ENCODE measurements around the gene POLD2. TPM values are rescaled to one million over a fixed set of nuclear protein-coding genes. Genes with fewer than 3 reads are reported as not detected.

The POLD2 gene
- total and polyA plus RNA-seq, 2 of the 8 experiments (the other 6 are each of a cell fraction or from before 2014, with no cell fraction given), result 148 to 214 TPM

GRCh38 chr7:44138698-44139097, 15.3 kb upstream of the POLD2 start:
- Histone ChIP-seq H2BK12ac (ENCODE audit: low read depth, low read length) (no peak overlapping the region), H3K4me2 (ENCODE audit: insufficient read depth in 1 of 2, low read depth in 2 of 2, low read length in 2 of 2) (no peak overlapping the region), H3K23ac (ENCODE audit: insufficient read length) (no peak overlapping the region), H3K4ac (replicated peaks; ENCODE audit: insufficient read length, low read depth, low read length) (no peak overlapping the region), H4K20me1 (replicated peaks in 1 of 2; ENCODE audit: control insufficient read depth in 1 of 2, insufficient read depth in 2 of 2, low read length in 2 of 2) (peaks cover 0 to 2% of the 10 kb centered on the region in 2 experiments), H2BK15ac (ENCODE audit: low read length) (no peak overlapping the region), H3K79me2 (ENCODE audit: control insufficient read depth in 1 of 2, insufficient read depth in 2 of 2, low read length in 2 of 2) (no peaks in the 10 kb centered on the region), H3K56ac (replicated peaks; ENCODE audit: insufficient read length, low read depth, low read length) (no peak overlapping the region), H2AK5ac (ENCODE audit: low read depth, low read length) (no peak overlapping the region), H3K4me3 (ENCODE audit: extremely low read depth in 1 of 4, insufficient read depth in 2 of 4, low read depth in 3 of 4, low read length in 4 of 4) (no peak overlapping the region), H4K8ac (ENCODE audit: extremely low read depth, insufficient read depth, low read length) (no peak overlapping the region), H4K5ac (ENCODE audit: insufficient read length, low read depth, low read length) (no peak overlapping the region), H3K18ac (ENCODE audit: extremely low read depth, low read length) (no peak overlapping the region), H3K27ac (ENCODE audit: low read depth, low read length) (no peak overlapping the region), H2BK20ac (ENCODE audit: low read length) (no peak overlapping the region), H3K14ac (ENCODE audit: insufficient read length) (no peak overlapping the region), H2AFZ (ENCODE audit: low read length) (no peak overlapping the region), H3K9me3 (ENCODE audit: insufficient read depth in 2 of 2, low read depth in 1 of 2, low read length in 1 of 2) (no peaks in the 10 kb centered on the region), H2BK5ac (ENCODE audit: low read depth, low read length) (no peak overlapping the region), H2BK120ac (replicated peaks; ENCODE audit: low read depth, low read length) (no peak overlapping the region), H3K36me3 (ENCODE audit: control insufficient read depth in 2 of 4, insufficient read depth in 4 of 4, low read length in 3 of 4) (no peaks in the 10 kb centered on the region), H3K79me1 (ENCODE audit: low read depth, low read length) (no peaks in the 10 kb centered on the region), H3K9ac (replicated peaks in 1 of 4; ENCODE audit: extremely low read depth in 1 of 4, low read depth in 3 of 4, low read length in 3 of 4) (no peak overlapping the region), H3K23me2 (ENCODE audit: low read depth, low read length) (no peaks in the 10 kb centered on the region; the same call in 1 of the 2 replicates), H3K4me1 (replicated peaks in 1 of 4; ENCODE audit: control insufficient read depth in 3 of 4, insufficient read depth in 4 of 4, low read length in 3 of 4) (no peaks in the 10 kb centered on the region), H3K27me3 (replicated peaks in 1 of 4; ENCODE audit: control insufficient read depth in 3 of 4, extremely low read depth in 1 of 4, insufficient read depth in 3 of 4, low read length in 3 of 4) (peaks cover 0 to under 1% (median 0%) of the 10 kb centered on the region in 4 experiments; a peak in 2 of 7 replicates), H4K91ac (replicated peaks; ENCODE audit: insufficient read length, low read length) (no peak overlapping the region)
- ChIA-PET CTCF (ENCODE audit: partially characterized antibody) (interaction anchor here (0.6 to 2.4 kb wide), 7 partner anchors 7 to 72 kb away, joined by 3 to 11 read pairs (median 3); no protein-coding TSS in a partner anchor), POLR2A (ENCODE audit: partially characterized antibody) (no interaction called here)
- TF ChIP-seq CTCF (IDR thresholded peaks at IDR 0.05; ENCODE audit: control extremely low read depth in 1 of 3, insufficient read depth in 1 of 3, low read depth in 1 of 3, low read length in 3 of 3), result peak in 1 of 3 experiments; percentile 24; a peak in 2 of 4 replicates
- no peak for TF ChIP-seq PHF8 (conservative IDR thresholded peaks at IDR 0.05; ENCODE audit: low read depth, low read length)
- no peak for TF ChIP-seq CHD1 (IDR thresholded peaks at IDR 0.05; ENCODE audit: low read depth, low read length)
- TF ChIP-seq EGR1 (IDR thresholded peaks at IDR 0.05; ENCODE audit: borderline replicate concordance, low read depth, low read length), result no peak
- no peak for TF ChIP-seq BRCA1 (IDR thresholded peaks at IDR 0.05; ENCODE audit: low read depth, low read length)
- TF ChIP-seq RAD21 (IDR thresholded peaks at IDR 0.05 in 1 of 2, conservative IDR thresholded peaks at IDR 0.05 in 1 of 2; ENCODE audit: low read depth in 2 of 2, low read length in 2 of 2), result peak in 1 of 2 experiments; percentile 6; a peak in 1 of 4 replicates
- no peak for TF ChIP-seq SIRT6 (IDR thresholded peaks at IDR 0.05; ENCODE audit: low read length)
- no peak for TF ChIP-seq HDAC6 (IDR thresholded peaks at IDR 0.05; ENCODE audit: low read depth, low read length)
- FAIRE-seq (no peak), DNase-seq (ENCODE audit: low read depth in 1 of 2, low spot score in 2 of 2) (no peak)
- 88% methylated on average over 8 of the region's 8 CpGs; no CpG with 5 or more reads in 1 of the 2 experiments for WGBS, 2 experiments (ENCODE audit: extremely low coverage in 1 of 2, insufficient coverage in 1 of 2, insufficient read length in 1 of 2, insufficient replicate concordance in 2 of 2, low coverage in 1 of 2, low lambda C conversion rate in 2 of 2, missing lambda C conversion rate in 1 of 2)

Data from H1 (cell line).